Uterus (tissue), 4 donors: Measurements from ENCODE around the gene APOB. TPM values are rescaled to one million over a fixed set of nuclear protein-coding genes. Genes with fewer than 3 reads are reported as not detected.

Experiments used
- DNase-seq, 2 donors: peaks; one replicate each; pipeline ENCODE4 v3.0.0-alpha.2; 2019 to 2020
- H3K27ac ChIP-seq, 2 donors: fragments of 200-600 bp; sonication (generic); 1 replicate in 1 of 2; 2 replicates in 1 of 2; pipeline ENCODE4 v1.5.1; 2016 to 2018
- H3K27me3 ChIP-seq, 2 donors: fragments of 200-600 bp; sonication (generic); one replicate each; pipeline ENCODE4 v1.5.1; 2018 to 2019; ENCODE audit warnings: control low read depth in 1 of 2
- H3K36me3 ChIP-seq, 2 donors: fragments of 200-600 bp; sonication (generic); one replicate each; pipeline ENCODE4 v1.5.1; 2019; ENCODE audit warnings: control low read depth in 1 of 2
- H3K4me1 ChIP-seq, 2 donors: fragments of 200-600 bp; sonication (generic); one replicate each; pipeline ENCODE4 v1.5.1; 2018 to 2019; ENCODE audit warnings: control low read depth in 1 of 2
- H3K4me3 ChIP-seq, 2 donors: fragments of 200-600 bp; sonication (generic); 1 replicate in 1 of 2; 2 replicates in 1 of 2; pipeline ENCODE4 v1.5.1; 2018 to 2019; ENCODE audit warnings: mild to moderate bottlenecking in 1 of 2
- H3K9me3 ChIP-seq, 2 donors: fragments of 200-600 bp; sonication (generic); one replicate each; pipeline ENCODE4 v1.5.1; 2019; ENCODE audit warnings: control low read depth in 1 of 2
- POLR2A ChIP-seq, 2 donors: fragments of 450-650 bp; IDR thresholded peaks; one replicate each; pipeline ENCODE4 v1.6.1; 2016; ENCODE audit warnings: antibody characterized with exemption in 2 of 2, mild to moderate bottlenecking in 1 of 2, moderate library complexity in 1 of 2
- intact Hi-C: fragments of 100-400 bp; cut with DNase I; formaldehyde crosslinking; loops from one replicate; pipeline ENCODE4 v1.15.1; 2023; ENCODE audit warnings: low total_unique reads
- total RNA-seq, 4 donors: library from RNA; depleted of rRNA in 3 of 4; stranded (reverse); fragments of >200 nt in 3 of 4; gene quantifications; one replicate each; pipeline versions ENCODE4 v1.1.0 to v1.2.4, GENCODE V29; 2014 to 2023
- TF ChIP-seq, protein P1 (sequence below), 4 experiments: fragments of 200-600 bp in 2 of 4; fragments of 450-650 bp in 2 of 4; sonication (generic) in 2 of 4; IDR thresholded peaks; one replicate each; pipeline ENCODE4 v1.5.1; 2016 to 2019; ENCODE audit warnings: antibody characterized with exemption in 4 of 4, mild to moderate bottlenecking in 2 of 4, moderate library complexity in 1 of 4
- donor health status: DM: yes; HTN: yes; CAD: no.

The APOB gene
- total RNA-seq, 4 donors from 2014 or later: 0.41 to 0.55 TPM; not detected in 2

DNA sequence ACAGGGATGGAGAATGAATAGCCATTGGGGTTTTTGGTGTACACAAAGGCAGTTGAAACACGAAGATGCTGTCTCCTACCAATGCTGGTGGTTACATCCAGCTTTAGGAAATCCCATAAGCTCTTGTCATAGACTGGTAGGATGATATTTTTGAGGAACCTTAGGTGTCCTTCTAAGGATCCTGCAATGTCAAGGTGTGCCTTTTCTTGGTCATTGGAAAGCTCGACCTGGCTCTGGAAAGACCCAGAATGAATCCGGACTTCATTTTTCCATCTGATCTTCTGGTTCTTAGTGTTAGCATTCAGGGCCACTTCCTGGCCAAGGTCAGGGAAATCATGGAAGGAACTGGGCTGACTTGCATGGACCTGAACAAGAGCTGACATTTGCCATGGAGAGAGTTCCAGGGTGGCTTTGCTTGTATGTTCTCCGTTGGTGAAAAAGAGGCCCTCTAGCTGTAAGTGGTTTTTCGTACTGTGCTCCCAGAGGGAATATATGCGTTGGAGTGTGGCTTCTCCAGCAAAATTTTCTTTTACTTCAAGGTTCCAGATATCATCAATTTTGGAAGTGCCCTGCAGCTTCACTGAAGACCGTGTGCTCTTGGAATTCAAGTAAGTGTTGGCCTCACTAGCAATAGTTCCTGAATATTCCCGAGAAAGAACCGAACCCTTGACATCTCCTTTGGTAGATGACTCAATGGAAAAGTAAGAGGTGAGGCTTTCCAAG is 38.0 kb downstream of the APOB start:
- TF ChIP-seq POLR2A (IDR thresholded peaks at IDR 0.05): no peak
- TF ChIP-seq, protein P1, sequence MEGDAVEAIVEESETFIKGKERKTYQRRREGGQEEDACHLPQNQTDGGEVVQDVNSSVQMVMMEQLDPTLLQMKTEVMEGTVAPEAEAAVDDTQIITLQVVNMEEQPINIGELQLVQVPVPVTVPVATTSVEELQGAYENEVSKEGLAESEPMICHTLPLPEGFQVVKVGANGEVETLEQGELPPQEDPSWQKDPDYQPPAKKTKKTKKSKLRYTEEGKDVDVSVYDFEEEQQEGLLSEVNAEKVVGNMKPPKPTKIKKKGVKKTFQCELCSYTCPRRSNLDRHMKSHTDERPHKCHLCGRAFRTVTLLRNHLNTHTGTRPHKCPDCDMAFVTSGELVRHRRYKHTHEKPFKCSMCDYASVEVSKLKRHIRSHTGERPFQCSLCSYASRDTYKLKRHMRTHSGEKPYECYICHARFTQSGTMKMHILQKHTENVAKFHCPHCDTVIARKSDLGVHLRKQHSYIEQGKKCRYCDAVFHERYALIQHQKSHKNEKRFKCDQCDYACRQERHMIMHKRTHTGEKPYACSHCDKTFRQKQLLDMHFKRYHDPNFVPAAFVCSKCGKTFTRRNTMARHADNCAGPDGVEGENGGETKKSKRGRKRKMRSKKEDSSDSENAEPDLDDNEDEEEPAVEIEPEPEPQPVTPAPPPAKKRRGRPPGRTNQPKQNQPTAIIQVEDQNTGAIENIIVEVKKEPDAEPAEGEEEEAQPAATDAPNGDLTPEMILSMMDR (IDR thresholded peaks at IDR 0.05): no peak
- Histone ChIP-seq H3K9me3 (no peaks in the 10 kb centered on the region), H3K4me3 (no peak overlapping the region), H3K36me3 (no peaks in the 10 kb centered on the region), H3K27ac (no peak overlapping the region), H3K27me3 (no peaks in the 10 kb centered on the region), H3K4me1 (no peaks in the 10 kb centered on the region)
- intact Hi-C loops: no loop called here
- DNase-seq: no peak

DNA sequence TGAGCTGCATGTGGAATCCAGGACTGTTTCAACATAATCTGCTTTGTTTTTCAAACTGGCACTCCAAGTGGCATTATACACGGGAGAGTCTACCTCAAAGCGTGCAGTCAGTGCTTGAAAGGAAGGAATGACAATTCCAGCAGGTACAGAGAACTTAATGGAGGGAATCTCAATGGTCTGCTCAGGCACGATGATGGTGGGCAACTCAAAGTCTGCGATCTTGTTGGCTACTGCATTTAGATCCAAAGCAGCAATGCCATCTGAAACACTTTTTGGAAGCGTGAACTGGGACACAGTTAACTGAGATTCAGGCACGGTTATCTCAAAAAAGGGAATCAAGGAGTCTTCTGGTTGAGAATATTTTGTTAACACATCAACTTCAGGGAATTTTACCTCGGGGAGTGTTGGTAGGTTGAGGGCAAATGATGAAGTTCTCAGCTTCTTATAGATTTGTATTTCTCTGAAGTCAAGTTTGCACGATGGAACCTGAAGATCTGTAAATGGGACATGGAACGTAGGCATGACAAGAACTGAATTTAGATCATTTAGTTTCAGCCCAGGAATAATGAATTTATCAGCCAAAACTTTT is 38.7 kb downstream of the APOB start:
- TF ChIP-seq, protein P1 (IDR thresholded peaks at IDR 0.05): no peak
- TF ChIP-seq POLR2A (IDR thresholded peaks at IDR 0.05): no peak
- Histone ChIP-seq H3K36me3 (no peaks in the 10 kb centered on the region), H3K27me3 (no peaks in the 10 kb centered on the region), H3K4me3 (no peak overlapping the region), H3K4me1 (no peaks in the 10 kb centered on the region), H3K27ac (no peak overlapping the region), H3K9me3 (no peaks in the 10 kb centered on the region)
- intact Hi-C loops: no loop called here
- DNase-seq: no peak

DNA sequence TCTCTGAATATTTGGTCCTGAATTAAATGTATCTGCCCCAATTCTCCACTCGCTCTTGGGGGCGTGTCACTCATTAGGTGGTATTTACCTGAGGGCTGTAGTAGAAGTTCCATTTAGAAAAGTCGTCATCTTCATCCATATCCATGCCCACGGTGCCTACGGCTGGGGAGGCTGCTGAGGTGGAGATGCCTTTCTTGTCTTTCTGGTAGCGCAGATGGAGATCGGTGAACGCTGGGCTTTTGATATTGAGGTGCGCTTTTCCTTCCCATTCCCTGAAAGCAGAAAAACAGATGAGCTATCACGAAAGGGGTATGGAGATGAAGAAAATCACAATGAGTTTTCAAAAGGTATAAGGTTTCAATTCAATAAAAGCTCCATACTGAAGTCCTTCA is 39.7 kb downstream of the APOB start:
- no peak overlapping the region for H3K4me3 ChIP-seq
- H3K27me3 ChIP-seq: no peaks in the 10 kb centered on the region
- no peaks in the 10 kb centered on the region for H3K9me3 ChIP-seq
- no peaks in the 10 kb centered on the region for H3K36me3 ChIP-seq
- H3K4me1 ChIP-seq: no peaks in the 10 kb centered on the region
- no peak overlapping the region for H3K27ac ChIP-seq
- no peak for DNase-seq
- TF ChIP-seq, protein P1 (IDR thresholded peaks at IDR 0.05): no peak
- TF ChIP-seq POLR2A (IDR thresholded peaks at IDR 0.05): no peak
- intact Hi-C loops: no loop called here

DNA sequence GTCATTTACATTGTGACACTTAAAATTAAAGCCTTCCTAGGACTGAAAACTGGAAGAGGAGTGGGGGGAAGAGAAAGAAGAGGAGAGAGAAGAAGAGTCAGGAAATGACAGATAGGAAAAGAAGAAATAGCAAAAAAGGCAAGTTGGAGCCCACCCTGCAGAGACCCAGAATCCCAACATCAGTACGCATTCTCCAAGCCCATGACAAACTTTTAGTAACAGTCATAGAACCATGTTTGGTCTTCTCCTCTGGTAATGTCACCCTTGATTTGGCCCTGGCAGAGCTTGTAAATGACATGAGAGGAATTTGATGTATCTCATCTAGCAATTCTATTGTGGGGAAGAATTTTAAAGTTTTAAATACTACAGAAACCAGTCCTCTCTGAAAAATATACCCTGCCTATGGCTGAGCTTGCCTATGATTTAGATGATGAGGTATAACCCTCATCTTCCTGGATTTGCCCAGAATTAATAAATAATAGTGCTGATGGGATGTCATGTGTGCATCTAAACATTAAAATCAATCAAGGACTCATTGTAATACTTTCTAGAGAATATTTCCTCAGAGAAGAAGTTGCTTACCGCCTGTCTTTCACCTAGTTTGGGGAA is 40.2 kb downstream of the APOB start:
- Histone ChIP-seq H3K27me3 (no peaks in the 10 kb centered on the region), H3K9me3 (no peaks in the 10 kb centered on the region), H3K27ac (no peak overlapping the region), H3K4me3 (no peak overlapping the region), H3K36me3 (no peaks in the 10 kb centered on the region), H3K4me1 (no peaks in the 10 kb centered on the region)
- intact Hi-C loops: no loop called here
- no peak for DNase-seq
- TF ChIP-seq, protein P1 (IDR thresholded peaks at IDR 0.05): no peak
- TF ChIP-seq POLR2A (IDR thresholded peaks at IDR 0.05): no peak

DNA sequence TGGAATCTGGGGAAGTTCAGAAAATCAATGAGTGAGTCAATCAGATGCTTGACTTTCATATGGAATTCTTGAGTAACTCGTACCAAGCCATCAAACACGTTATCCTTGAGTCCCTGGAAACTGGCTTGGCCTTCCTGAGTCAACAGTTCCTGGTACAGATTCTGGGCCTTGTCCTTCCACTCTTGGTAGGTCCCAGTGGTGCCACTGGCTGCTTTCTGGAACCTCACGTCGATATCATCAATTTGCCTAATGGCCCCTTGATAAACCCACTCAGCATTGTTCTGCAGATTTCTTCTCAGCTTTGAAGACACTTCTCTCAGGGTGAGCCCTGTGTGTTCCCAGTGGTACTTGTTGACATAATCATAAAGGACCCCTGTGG is 41.1 kb downstream of the APOB start:
- intact Hi-C loops: no loop called here
- TF ChIP-seq, protein P1 (IDR thresholded peaks at IDR 0.05): no peak
- TF ChIP-seq POLR2A (IDR thresholded peaks at IDR 0.05): no peak
- H3K27ac ChIP-seq: no peak overlapping the region

More for the DNA sequence above, 41.1 kb downstream of the APOB start:
- DNase-seq: no peak
- no peaks in the 10 kb centered on the region for H3K36me3 ChIP-seq
- no peaks in the 10 kb centered on the region for H3K4me1 ChIP-seq
- no peaks in the 10 kb centered on the region for H3K9me3 ChIP-seq
- H3K4me3 ChIP-seq: no peak overlapping the region
- H3K27me3 ChIP-seq: no peaks in the 10 kb centered on the region
